SK-N-SH (cell line): ENCODE results near the gene MOGAT3.

Source experiments
- CTCF ChIP-seq: fragments of 200-600 bp; sonication (generic); IDR thresholded peaks from 2 replicates; pipeline ENCODE4 v1.6.1; 2017; ENCODE audit warnings: antibody characterized with exemption, mild to moderate bottlenecking, moderate library complexity
- ELF1 ChIP-seq: IDR thresholded peaks from 2 replicates; pipeline ENCODE4 v1.4.0; 2012
- GABPA ChIP-seq: IDR thresholded peaks from 2 replicates; pipeline ENCODE4 v1.4.0; 2012; ENCODE audit warnings: low read depth, mild to moderate bottlenecking
- JUND ChIP-seq: IDR thresholded peaks from 2 replicates; pipeline ENCODE4 v1.4.0; 2012
- POLR2AphosphoS5 ChIP-seq: IDR thresholded peaks from 2 replicates; pipeline ENCODE4 v1.6.1; 2012; ENCODE audit warnings: low read depth, low read length
- RFX5 ChIP-seq: IDR thresholded peaks from 2 replicates; pipeline ENCODE4 v1.6.1; 2012; ENCODE audit warnings: mild to moderate bottlenecking, improper control_type of control experiment, low read length

DNA sequence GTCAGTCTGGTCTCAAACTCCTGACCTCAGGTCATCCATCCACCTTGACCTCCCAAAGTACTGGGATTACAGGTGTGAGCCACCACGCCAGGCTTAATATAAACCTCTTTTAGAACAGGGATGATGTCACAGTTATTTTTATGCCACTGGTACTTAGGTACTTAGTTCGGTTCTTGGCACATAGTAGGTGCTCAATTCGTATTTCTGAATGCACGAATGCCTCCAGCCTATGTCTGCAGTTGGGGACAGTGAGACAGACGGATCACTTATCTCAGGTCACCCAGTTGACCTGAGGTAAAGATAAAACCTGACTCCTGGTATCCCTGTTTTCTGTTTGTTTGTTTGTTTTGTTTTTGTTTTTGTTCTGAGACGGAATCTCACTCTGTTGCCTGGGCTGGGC lies 14.6 kb downstream of the MOGAT3 start:
- no peak for TF ChIP-seq CTCF
- TF ChIP-seq GABPA: no peak
- no peak for TF ChIP-seq POLR2AphosphoS5
- TF ChIP-seq ELF1: no peak
- no peak for TF ChIP-seq RFX5
- no peak for TF ChIP-seq JUND
